GDM1 (cell line): ENCODE results near the gene RPS5.
A peak's percentile ranks its signal among the peaks of the same experiment; 100 is the strongest.
"Not testable (repeated sequence)": the region's sequence is repeated elsewhere in the genome, so short reads cannot be mapped to it uniquely, and the experiment has no call there.

ENCODE experiments used
- DNase-seq: peaks from one replicate; lab custom pipeline; 2025; lab: John Stamatoyannopoulos, UW

The RPS5 gene

DNA sequence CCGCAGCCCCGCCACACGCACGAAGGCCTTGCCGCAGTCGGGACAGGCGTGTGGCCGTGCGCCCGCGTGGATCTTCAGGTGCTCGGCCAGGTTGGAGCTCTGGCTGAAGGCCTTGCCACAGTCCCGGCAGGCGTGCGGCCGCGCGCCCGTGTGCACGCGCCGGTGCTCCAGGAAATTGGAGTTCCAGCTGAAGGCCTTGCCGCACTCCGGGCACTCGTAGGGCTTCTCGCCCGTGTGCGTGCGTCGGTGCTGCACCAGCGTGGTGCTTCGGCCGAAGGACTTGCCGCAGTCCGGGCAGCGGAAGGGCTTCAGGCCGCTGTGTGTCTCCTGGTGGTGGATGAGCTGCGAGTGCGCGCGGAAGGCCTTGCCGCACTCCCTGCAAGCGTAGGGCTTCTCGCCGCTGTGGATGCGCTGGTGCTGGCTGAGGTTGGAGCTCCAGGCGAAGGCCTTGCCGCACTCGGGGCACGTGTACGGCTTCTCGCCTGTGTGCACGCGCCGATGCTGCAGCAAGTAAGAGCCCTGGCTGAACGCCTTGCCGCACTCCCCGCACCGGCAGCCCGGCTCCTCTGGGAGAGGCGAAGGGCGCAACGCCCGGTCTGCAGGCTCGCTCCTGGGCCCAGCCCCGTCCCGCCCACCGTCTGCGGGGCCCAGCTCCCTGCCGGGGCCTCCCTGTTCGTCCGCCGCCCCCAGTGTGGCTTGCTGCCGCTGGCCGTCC lies 30.1 kb upstream of the RPS5 start:
- no peak for DNase-seq

- DNase-seq: no peak
These were observed 29.5 kb upstream of the RPS5 start for GRCh38 chr19:58357481-58358145.

DNA sequence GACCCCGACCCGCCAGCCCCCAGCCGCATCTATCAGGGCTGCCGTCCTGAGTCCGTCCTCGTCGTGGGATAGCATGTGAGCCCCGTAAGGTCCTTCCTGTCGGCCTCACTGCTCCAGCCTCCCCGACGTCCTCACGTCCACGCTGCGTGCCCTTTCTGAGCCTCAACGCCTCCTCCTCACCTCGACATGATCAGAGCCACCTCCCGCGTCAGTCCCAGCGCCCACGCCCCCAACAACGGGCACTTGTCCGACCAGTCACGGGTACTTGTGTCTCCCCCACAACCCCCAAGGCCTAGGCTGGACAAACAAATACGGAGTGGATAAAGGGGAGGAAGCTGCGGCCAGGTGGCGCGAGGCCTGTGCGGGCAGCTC lies 25.2 kb upstream of the RPS5 start:
- DNase-seq: peak; percentile 36

GRCh38 chr19:58362272-58362994 lies 24.6 kb upstream of the RPS5 start, which contains the start of gene ZNF497:
Gene ZNF497, minus strand, starts transcription at chr19:58362751. Its CDS starts 5,116 bp downstream, at chr19:58357635.
- peak; percentile 95 for DNase-seq

- DNase-seq: peak; percentile 74
These were observed 22.9 kb upstream of the RPS5 start for GRCh38 chr19:58364146-58364545.

GRCh38 chr19:58366585-58367430 lies 20.3 kb upstream of the RPS5 start:
- no peak for DNase-seq

DNA sequence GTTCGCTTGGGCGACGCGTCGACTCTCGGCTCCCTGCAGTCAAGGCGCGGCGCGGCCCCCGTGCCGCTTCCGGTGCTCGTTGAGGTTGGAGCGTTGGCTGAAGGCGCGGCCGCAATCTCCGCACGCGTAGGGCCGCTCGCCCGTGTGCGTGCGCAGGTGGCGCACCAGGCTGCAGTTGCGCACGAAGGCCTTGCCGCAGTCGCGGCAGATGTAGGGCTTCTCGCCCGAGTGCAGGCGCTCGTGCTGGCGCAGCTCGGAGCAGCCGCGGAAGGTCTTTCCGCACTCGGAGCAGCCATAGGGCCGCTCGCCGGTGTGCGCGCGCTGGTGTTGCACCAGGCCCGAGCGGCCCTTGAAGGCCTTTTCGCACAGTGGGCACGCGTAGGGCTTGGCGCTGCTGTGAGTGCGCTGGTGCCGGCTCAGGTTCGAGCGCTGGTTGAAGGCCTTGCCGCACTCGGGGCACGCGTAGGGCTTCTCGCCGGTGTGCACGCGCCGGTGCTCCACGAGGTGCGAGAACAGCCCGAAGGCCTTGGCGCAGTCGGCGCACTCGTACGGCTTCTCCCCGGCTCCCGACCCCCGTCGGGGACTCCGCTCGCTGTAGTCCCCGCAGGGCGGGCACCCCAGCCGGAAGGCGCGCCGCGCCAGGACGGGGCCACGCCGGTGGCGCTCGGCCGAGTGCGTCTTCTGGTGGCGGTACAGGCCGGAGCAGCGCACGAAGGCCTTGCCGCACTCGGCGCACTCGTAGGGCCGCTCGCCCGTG lies 19.2 kb upstream of the RPS5 start:
- no peak for DNase-seq

GRCh38 chr19:58368561-58369360 lies 18.3 kb upstream of the RPS5 start:
- no peak for DNase-seq

DNA sequence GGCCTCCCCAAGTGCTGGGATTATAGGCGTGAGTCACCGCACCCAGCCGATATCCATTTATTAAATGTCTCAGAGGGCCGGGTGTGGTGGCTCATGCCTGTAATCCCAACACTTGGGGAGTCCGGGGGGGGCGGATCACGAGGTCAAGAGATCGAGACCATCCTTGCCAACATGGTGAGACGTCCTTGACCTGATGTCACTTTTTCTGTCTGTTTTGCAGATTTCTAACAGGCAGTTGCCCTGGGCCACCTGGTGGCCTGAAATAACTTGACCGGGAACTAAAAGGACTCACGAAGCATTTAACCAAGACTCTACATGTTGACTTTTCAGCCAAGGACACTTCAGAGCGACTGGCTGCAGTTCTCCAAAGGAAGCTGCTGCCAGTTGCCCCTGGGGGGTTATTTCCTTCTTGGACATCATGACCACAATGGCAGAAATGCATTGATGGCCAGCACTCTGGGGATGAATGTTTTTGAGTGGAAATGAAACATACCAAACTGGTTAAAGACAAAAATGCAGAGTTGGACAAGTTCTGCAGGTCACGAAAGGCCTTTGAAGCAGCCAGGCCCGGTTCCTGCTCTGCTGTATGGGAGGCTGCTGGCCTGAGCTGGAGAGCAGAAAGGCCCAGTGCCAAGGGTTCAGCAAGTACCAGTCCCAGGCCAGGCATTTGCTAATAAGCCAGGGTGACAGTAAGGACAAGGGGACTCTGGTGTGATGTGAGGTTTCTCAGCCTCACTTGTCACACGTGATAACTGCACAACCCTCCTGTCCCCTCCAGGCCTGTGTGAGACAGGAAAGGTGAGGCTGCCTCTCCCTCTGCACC lies 14.5 kb upstream of the RPS5 start:
- no peak for DNase-seq

- DNase-seq: no peak
These were observed 12.9 kb upstream of the RPS5 start for GRCh38 chr19:58374200-58374599.

DNA sequence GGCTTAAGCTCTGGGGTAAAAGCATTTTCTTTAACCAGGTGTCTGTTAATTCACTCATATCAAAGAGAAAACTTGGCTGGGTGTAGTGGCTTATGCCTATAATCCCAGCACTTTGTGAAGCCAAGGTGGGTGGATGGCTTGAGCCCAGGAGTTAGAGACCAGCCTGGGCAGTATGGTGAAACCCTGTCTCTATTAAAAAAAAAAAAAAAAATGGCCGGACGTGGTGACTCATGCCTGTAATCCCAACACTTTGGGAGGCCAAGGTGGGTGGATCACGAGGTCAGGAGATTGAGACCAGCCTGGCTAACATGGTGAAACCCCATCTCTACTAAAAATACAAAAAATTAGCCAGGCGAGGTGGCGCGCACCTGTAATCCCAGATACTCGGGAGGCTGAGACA lies 10.3 kb upstream of the RPS5 start:
- DNase-seq: not testable (repeated sequence)

DNA sequence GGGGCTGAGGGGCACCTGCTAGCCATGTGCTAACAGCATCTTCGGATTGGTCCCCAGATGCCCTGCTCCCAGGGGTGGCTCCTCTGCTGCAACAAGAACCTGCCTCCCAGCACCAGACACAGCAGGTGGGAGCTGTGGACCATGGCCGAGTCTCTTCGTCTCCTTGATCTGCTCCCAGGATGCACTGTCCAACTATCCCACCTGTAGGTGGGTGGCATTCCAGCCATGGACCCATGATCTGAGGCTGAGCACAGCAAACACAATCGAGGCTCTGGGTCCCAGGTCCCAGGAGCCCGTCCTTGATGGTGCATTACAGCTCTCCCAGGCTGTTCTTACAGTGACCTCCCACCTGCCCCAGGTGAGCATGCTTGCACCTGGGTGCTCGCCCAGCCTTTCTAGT lies 7.8 kb upstream of the RPS5 start:
- no peak for DNase-seq

DNA sequence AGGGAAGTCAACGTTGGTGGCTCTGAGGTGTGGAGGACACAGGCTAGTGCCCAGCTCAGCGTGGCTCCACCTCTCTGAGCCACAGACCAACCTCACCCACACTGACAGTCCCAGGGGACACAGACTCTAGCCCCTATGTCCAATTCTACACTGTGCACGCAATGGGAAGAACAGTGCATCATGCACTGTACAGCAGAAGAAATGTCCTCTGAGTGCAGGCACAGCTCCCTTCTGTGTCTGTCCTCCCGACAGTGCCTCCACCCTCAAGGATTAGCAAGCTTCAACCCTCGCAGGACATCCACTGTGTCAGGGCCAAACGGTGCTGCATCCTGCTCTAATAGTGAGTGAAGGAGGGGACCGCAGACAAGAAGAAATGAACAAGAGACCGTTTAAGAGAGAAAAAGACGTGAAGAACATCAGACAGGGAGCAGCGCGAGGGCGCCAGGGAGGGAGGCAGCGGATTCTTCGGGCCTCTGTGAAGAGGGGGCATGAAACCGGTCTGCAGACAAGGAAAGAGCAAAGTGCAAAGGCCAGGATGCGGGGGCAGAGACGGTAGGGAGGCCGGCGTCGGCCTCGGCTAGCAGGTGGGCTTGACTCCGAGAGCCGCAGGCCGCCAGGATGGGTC lies 6.9 kb upstream of the RPS5 start:
- no peak for DNase-seq

GRCh38 chr19:58380662-58381459 lies 6.2 kb upstream of the RPS5 start, which contains the start of gene ZNF837:
Gene ZNF837, minus strand, starts transcription at chr19:58381030. Its CDS starts 11,698 bp downstream, at chr19:58369332.
- peak; percentile 99 for DNase-seq

GRCh38 chr19:58381460-58382212 lies 5.4 kb upstream of the RPS5 start:
- no peak for DNase-seq

DNA sequence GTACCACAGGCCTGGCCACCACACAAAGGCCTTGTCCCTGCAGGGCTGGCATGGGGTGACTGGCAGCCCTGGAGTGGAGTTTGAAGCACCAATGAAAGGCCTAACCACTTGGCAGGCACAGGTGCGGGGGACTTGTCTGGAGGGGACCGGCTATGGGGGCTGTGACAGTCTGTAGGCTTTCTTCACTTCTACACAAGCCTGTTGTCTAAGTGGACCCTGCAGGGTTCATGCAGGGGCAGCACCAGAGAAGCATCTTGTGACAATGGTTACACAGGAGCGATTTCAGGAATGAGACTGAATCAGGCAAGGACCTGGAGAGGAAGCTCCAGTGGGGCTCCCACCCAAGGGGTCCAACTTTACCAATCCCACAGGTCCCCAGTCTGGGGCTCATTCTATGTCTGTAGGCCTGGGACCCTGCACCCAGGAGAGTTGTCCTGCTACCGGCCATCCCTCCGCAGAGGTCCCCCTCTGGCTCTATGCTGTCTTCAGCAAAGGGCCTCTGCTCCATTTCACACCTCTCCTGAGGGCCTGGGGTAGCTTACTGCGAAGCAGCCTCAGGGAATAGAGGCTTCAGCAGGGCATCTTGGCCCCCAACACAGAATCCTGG lies 4.0 kb upstream of the RPS5 start:
- no peak for DNase-seq

GRCh38 chr19:58385313-58385890 lies 1.7 kb upstream of the RPS5 start:
- no peak for DNase-seq
